GM20431 (cell line): ENCODE results near the gene LRTM2.

Source experiments
- in situ Hi-C: fragments of 300-500 bp; cut with MseI, MboI; formaldehyde crosslinking; loops from one replicate; pipeline ENCODE4 v1.15.0; 2020; ENCODE audit warnings: low sequenced_read_pairs; ENCODE audit not compliant: unreplicated experiment

The LRTM2 gene

GRCh38 chr12:1826867-1827705 is 6.7 kb downstream of the LRTM2 start:
- in situ Hi-C loops: no loop called here

GRCh38 chr12:1827826-1828805 is 7.8 kb downstream of the LRTM2 start:
- in situ Hi-C loops: no loop called here

GRCh38 chr12:1828856-1829255 is 8.5 kb downstream of the LRTM2 start:
- in situ Hi-C loops: no loop called here

GRCh38 chr12:1829306-1829900 is 9.0 kb downstream of the LRTM2 start:
- in situ Hi-C loops: no loop called here

GRCh38 chr12:1830401-1830845 is 10.1 kb downstream of the LRTM2 start:
- in situ Hi-C loops: no loop called here

- in situ Hi-C loops: no loop called here
Observed at GRCh38 chr12:1830981-1831963, 10.9 kb downstream of the LRTM2 start.

- in situ Hi-C loops: no loop called here
Observed at GRCh38 chr12:1832801-1833595, 12.6 kb downstream of the LRTM2 start.

GRCh38 chr12:1833596-1834028 is 13.2 kb downstream of the LRTM2 start:
- in situ Hi-C loops: no loop called here

GRCh38 chr12:1834186-1834925 is 14.0 kb downstream of the LRTM2 start:
- in situ Hi-C loops: no loop called here

GRCh38 chr12:1835211-1836131 is 15.1 kb downstream of the LRTM2 start:
- in situ Hi-C loops: no loop called here

- in situ Hi-C loops: no loop called here
Observed at GRCh38 chr12:1836241-1836803, 16.0 kb downstream of the LRTM2 start.

GRCh38 chr12:1836854-1837421 is 16.6 kb downstream of the LRTM2 start:
- in situ Hi-C loops: no loop called here

- in situ Hi-C loops: no loop called here
Observed at GRCh38 chr12:1837541-1838204, 17.3 kb downstream of the LRTM2 start.

- in situ Hi-C loops: no loop called here
Observed at GRCh38 chr12:1838205-1838993, 18.0 kb downstream of the LRTM2 start.

- in situ Hi-C loops: no loop called here
Observed at GRCh38 chr12:1838994-1839365, 18.6 kb downstream of the LRTM2 start.
